GM12875 (cell line): ENCODE data around the gene RTF2.
"Not testable (repeated sequence)": the region's sequence is repeated elsewhere in the genome, so short reads cannot be mapped to it uniquely, and the experiment has no call there.

Experiments used
- H3K4me3 ChIP-seq: one replicate; pipeline ENCODE4 v1.5.1; 2011; ENCODE audit warnings: low read depth, low read length, control low read depth
- TF ChIP-seq, protein P1 (sequence below): IDR thresholded peaks from 2 replicates; pipeline ENCODE4 v1.5.1; 2011; ENCODE audit warnings: low read depth, mild to moderate bottlenecking, control low read depth, inconsistent platforms, low read length, moderate library complexity, borderline replicate concordance; ENCODE audit not compliant: insufficient read depth

Gene RTF2

DNA sequence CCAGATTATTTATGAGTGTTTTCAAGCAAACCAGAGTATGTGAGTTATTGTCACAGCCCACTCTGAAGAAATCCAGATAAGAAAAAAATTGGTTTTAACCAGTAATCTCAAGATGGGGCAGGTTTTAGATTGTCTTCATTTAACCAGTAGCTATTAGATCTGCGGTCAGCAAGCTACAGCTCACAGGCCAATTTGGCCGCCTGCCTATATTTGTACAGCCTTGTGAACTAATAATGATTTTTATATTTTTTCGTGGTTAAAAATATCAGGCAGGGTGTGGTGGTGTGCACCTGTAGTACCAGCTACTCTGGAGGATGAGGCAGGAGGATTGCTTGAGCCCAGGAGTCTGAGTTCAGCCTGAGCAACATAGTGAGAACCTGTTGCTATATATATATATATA lies 69.6 kb downstream of the RTF2 start:
- TF ChIP-seq, protein P1, sequence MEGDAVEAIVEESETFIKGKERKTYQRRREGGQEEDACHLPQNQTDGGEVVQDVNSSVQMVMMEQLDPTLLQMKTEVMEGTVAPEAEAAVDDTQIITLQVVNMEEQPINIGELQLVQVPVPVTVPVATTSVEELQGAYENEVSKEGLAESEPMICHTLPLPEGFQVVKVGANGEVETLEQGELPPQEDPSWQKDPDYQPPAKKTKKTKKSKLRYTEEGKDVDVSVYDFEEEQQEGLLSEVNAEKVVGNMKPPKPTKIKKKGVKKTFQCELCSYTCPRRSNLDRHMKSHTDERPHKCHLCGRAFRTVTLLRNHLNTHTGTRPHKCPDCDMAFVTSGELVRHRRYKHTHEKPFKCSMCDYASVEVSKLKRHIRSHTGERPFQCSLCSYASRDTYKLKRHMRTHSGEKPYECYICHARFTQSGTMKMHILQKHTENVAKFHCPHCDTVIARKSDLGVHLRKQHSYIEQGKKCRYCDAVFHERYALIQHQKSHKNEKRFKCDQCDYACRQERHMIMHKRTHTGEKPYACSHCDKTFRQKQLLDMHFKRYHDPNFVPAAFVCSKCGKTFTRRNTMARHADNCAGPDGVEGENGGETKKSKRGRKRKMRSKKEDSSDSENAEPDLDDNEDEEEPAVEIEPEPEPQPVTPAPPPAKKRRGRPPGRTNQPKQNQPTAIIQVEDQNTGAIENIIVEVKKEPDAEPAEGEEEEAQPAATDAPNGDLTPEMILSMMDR: no peak
- H3K4me3 ChIP-seq: no peak overlapping the region

DNA sequence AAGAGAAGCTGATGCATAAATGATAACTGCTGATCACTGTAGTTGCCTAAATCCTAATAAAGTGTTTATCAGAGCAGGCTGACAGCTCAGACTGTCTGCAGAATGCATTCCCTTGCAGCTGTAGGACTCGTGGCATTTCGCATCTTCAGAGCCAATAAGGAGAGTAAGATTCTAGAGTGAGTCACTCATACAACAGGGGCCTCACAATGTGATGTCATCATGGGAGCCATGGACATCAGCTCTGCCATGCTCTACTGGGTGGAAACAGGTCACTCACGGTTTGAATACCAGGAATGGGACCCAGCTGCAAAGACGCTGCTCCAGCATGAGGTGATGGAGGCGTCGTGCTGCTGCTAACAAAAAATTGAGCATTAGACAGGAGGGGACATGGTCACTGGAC lies 72.0 kb downstream of the RTF2 start:
- no peak overlapping the region for H3K4me3 ChIP-seq
- TF ChIP-seq, protein P1: no peak

GRCh38 chr20:56542489-56543030 lies 74.1 kb downstream of the RTF2 start:
- TF ChIP-seq, protein P1: no peak
- H3K4me3 ChIP-seq: no peak overlapping the region

- H3K4me3 ChIP-seq: no peak overlapping the region
- TF ChIP-seq, protein P1: no peak
Observed at GRCh38 chr20:56551571-56551970, 83.1 kb downstream of the RTF2 start.

GRCh38 chr20:56552911-56553629 lies 84.6 kb downstream of the RTF2 start:
- TF ChIP-seq, protein P1: no peak
- H3K4me3 ChIP-seq: no peak overlapping the region

DNA sequence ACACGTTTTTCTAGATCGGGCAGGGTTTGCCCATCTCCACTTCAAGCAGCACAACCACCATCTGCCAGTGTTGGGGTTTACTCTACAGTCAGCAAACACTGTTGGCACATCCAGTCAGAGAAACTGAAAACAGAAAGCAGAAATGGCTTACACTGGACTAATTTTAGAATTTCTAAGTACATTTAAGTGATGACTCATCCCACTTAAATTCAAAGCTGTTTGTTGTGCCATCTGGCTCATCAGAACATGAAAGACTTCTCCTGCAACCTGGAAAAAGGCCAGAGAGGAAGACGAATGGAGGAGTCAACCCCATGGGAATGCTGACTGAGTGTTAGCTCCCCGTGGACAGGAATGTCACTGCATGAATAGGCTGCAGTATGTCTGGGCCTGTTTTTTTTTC lies 86.4 kb downstream of the RTF2 start:
- TF ChIP-seq, protein P1: no peak
- H3K4me3 ChIP-seq: no peak overlapping the region

DNA sequence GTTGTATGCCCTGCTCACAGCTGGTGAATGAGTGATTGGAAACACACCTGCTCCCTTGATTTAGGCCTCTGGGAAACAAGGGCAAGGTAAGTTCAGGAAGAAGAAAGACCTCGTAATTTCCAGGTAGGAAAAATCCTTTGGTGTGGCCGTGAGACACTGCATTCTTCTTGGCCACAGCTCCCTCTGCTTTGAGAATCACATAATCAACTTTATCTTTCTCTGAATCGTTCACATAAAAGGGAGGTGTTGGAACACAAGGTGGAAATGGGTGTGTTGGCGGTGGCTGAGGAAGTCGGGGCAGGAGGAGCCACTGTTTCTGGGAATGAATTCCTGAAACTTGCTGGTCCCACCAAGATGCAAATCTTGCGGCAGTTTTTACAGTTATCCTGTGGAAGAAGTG lies 90.5 kb downstream of the RTF2 start:
- TF ChIP-seq, protein P1: no peak
- H3K4me3 ChIP-seq: no peak overlapping the region

DNA sequence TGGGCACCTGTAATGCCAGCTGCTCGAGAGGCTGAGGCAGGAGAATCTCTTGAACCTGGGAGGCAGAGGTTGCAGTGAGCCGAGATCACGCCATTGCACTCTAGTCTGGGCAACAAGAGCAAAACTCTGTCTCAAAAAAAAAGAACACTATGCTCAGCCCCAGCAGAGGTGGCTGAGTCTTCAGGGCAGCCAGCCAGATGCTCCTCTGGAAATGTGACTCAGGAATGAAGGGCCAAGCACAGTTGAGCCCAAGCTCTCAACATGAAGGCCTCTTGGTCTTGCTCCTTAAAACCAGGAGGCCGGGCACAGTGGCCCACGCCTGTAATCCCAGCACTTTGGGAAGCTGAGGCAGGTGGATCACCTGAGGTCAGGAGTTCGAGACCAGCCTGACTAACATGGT lies 96.1 kb downstream of the RTF2 start:
- H3K4me3 ChIP-seq: not testable (repeated sequence)
